NCI-H446 (cell line): ENCODE measurements around the gene PBX1.
A peak's percentile ranks its signal among the peaks of the same experiment; 100 is the strongest.

Source experiments
- DNase-seq, 2 experiments: peaks; one replicate each; lab custom pipeline; 2025; lab: John Stamatoyannopoulos, UW

The PBX1 gene

DNA sequence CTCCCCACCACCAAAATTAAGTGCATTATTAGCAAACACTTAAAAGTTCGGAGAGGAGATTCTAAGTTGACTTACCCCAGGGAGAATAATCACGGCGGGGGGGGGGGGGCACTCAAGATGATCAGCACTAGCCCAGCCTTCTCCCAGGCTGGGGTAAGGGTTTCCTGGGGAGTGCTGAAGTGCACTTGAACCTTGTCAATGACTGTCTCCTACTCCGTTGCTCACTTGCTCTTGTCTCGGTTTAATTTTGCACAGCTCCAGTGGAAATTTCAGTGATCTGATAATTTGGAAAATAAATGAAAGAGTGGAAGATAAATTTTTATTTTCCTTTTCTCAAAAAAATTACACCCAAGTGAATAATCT, 59.2 kb downstream of the PBX1 start:
- DNase-seq, result no peak

DNA sequence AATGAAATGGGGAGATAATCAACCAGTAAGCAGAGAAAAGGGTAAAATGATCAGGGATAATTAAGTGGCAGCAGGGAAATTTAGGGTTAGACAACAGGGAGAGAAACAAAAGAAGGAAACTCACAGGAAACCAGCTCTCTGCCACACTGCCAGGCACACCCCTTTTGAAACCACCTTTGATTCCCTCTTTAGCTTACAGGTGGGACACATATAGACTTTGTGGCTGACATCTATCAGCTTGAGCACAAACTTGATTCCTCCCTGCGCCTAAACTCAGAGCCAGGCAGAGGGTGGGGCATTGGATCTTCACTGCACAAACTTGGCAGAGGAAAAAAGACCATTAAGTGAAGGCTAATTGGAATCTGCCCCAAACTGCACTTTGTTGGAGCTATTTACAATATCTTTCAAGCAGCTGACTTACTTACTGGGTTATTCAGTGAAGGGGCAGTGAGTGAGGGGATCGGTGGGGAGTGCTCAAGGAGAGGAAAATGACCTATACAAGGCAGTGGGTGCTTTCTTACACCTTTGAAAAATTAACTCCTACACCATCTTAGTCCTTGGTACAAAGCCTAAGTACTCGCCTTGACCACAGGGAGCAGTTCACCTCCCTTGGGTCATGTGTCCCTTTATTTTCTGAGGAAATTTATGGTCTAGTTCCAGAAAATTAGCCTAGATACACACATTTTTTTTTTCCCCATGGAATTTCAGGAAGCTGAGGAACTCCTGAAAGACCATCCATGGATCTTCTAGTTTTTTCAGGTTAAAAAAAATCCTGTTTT, 60.2 kb downstream of the PBX1 start:
- DNase-seq, result peak; percentile 60 to 72

DNA sequence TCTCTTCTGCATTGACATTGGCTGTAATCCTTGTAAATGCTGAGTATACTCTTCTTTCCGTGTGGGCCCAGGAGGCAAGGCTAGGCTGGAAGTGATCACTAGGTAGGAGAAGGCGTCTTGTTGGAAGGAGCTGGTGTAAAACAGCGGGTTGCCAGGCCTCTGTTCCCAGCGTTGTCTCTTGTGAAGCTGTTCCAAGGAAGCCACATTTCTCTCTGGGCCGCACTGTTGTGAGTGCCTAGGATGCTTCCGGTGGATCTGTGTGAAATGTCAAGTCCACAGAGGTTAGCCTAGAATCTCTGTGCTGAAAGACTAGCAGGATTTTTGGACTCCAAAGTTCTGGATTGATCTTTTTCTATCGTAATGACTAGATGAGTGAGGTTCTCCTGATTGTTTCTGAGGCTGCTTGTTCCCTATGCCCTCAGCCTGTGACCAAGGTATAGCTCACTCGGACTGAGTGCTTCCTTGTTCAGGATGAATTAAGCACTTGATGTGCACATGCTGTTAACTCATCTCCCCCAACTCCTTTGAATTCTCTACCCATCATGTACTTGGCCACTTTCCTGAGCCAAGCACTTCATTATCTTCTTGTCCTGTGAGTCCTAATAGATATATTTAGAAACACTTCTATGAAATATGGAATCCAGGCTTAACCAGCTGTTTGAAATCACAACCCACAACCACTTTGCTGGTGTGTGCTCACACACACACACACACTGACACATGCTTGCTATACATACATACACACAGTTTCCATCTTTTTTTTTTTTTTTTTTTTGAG, 63.3 kb downstream of the PBX1 start:
- DNase-seq, result peak; percentile 65 to 71

DNA sequence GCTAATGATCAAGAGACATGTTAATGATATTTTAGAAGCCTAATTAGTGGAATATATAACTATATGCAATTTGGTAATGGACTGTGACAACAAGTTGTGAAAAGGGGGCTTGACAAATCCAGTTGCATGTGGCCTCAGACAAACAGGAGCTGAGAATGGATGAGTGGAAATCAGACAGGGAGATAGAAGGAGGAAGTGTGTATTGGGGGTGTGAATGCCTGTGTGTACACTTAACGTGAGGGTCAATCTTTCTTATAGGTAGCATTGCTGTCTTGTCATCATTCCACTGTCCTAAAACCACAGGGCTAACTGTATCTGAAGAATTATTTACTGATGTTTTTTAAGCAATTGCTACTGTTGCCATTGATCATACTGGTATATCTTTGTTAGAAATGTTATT, 64.8 kb downstream of the PBX1 start:
- DNase-seq, result no peak

DNA sequence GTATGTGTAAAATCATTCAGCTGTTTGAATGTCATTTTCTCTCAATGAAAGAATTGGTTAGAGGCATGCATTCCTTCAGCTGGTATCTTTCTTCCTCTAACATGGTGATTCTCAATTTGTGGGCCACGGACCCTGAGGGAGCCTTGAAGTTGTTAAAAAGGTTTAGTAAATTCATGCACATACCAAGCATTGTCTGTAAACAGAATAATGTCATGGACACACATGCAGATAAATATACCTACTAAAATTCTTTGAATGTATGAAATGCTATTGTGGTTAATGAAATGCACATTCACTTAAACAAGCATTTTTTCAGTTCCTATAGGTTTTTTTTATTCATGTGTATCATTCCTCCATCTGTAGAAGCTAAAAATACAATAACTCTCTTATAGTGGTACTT, 65.4 kb downstream of the PBX1 start:
- DNase-seq, result no peak

DNA sequence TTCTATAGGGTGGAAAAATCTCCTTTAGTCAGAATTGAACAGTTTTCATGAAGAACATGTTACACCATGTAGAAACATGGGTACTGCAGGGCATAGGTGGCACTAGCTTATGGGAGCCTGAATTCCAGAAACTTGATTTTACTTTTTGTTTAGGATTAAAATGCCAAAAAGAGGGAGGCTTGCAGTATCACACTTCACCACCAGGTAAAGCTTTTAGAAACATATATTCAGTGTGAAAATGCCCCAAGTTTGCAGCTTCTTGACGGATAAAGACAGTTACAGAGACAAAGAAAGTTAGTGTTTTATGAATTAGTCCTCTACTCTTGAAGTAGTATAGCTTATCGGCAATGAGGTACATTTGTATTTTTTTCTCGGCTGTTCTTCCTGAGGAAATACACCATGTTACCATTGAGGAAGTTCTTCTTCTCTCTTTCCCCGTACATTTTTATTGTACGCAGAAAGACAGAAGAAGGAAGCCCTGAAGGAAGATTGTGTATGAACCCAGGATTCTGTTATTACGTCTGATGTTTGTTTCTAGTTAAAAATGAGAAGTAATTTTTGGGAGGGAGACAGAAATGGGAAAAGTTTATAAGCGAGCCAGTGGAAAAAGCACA, 66.1 kb downstream of the PBX1 start:
- no peak for DNase-seq

DNA sequence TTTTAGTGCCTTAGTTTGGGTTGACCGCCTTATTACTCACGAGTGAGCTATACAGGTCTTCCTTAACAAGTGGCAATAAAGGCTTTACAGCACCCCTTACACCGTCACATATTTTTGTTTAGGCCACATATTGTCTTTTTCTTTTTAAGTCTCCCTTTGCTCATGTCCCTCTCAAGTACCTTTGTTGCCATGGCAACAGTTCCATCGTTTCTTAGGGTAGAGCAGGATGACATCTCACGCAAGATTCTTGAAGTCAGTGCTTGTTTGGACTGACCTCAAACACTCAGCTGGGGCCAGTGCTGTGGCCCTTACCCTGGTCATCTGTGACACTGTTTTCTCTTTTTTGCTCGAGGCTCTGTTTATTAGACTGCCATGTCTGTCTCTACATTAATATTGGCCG, 69.8 kb downstream of the PBX1 start:
- peak in 1 of 2 experiments; percentile 23 for DNase-seq

DNA sequence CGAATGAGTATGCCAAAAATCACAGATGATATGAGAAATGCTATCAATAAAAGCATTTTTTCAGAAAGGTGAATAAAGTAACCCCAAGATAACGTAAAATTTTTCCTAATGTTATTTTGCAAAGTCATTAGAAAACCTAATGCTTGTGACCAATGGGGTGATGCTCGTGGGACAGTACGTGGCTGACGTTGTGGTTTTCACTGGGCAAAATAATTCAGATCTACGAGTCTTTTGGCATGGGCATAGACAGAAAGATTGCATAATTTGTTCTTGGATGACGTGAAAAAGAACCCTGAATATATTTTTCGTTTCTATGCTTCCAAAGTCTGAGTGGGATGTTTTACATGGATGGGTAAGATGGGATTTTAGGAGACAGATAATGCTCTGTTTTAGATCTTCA, 71.0 kb downstream of the PBX1 start:
- DNase-seq, result no peak

DNA sequence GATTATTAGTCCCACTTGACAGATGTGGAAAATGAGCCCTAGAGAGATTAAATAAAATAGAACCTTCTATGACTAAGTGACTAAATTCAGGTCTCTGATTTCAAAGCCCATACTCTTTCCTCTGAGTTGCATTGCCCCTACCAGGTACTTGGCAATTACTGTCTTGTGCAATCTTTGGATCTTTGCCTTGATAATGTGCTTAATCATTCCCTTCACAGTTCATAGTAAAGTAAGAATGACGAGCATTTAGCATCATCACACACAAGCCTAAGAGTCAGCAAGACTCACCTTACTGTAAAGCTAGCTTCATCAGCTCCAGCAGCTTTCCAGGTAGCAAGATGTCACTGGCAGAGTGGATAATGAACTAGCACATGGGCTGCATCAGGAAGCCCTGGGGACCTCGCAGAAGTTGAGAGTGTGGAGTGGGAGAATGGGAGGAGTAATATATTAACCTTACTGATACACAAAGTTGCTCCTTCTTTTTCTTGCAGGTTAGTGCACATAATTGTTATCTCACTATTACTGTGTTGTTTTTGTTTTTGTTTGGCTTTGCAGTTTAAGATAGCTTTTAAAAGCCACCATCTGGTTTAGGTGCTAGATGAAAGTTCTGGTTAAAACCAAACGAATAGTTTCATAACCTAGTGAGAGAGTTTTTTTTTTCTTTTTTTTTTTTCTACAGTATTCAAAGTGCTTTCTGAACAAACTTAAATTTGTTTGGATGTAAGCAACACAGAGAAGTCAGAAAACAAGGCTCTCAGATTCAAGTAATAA, 71.8 kb downstream of the PBX1 start:
- DNase-seq, result no peak

DNA sequence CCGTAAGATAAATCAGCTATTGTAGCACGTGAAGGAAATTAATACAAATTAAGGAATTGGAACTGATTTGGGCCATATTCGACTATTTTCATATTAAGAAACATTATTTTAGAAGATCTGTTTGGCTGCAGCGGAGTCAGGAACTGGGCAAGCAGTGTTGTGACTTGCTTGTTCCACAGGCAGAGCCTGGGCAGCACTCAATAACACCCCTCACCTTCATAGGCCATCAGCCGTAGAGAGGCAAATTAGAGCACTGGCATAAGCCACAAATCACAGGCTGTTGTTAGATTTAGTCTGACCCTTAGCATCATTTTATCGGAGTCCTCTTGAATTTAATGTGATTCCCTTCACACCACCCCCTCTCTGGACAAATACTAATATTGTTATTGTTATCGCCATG, 72.8 kb downstream of the PBX1 start:
- DNase-seq, result no peak

DNA sequence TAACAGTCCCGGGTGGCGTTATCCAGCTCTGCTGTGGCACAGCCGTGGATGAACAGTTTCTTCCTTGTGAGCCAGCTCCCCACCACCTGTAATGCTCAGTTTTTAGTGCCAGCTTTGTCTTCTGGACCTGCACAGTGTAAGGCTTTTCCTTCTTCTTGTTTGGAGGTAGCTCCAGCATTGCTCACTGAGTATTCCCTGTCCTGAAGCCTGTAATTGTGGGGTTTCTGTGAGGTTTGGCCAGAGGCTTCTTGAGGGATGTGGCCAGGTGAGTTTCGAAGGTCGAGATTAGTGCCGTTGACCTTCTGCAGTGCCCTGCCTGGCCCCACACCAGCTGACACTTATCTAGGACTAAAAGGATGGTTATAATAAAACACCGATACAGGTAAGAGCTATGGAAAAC, 75.0 kb downstream of the PBX1 start:
- no peak for DNase-seq

DNA sequence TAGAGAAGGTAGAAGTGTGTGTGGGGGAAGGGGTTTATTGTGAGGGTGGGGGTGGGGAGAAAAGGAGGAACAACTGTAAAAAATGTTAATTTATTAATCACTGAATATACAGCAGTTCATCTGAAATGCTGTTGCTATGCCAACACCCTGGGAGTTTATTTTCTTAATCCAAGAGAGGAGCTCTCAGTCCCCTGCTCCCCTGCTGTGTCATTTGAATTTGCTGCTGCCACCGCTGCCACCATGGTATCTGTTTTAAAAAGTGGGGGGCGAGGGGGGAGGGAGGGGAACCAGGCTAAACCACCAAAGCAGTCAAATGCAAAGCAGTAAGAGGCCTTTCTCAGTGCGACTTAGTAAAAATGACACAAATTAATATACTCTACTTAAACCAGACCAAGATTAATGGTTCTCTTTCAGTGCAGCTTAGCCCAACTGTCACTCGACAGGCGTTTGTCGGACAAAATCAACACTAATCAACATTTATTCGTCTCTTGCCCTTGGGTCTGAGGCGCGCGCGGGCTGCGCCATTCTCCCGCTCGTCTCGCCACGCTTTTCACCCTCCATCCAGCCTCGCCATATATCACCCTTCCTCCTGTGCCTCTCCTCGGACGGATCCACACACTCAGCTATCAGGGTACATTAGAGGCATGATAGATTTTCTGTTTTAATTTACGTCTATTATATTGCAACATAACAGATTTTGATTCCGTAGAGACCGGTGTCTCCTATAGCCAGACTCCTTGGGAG, 76.2 kb downstream of the PBX1 start:
- DNase-seq, result no peak

DNA sequence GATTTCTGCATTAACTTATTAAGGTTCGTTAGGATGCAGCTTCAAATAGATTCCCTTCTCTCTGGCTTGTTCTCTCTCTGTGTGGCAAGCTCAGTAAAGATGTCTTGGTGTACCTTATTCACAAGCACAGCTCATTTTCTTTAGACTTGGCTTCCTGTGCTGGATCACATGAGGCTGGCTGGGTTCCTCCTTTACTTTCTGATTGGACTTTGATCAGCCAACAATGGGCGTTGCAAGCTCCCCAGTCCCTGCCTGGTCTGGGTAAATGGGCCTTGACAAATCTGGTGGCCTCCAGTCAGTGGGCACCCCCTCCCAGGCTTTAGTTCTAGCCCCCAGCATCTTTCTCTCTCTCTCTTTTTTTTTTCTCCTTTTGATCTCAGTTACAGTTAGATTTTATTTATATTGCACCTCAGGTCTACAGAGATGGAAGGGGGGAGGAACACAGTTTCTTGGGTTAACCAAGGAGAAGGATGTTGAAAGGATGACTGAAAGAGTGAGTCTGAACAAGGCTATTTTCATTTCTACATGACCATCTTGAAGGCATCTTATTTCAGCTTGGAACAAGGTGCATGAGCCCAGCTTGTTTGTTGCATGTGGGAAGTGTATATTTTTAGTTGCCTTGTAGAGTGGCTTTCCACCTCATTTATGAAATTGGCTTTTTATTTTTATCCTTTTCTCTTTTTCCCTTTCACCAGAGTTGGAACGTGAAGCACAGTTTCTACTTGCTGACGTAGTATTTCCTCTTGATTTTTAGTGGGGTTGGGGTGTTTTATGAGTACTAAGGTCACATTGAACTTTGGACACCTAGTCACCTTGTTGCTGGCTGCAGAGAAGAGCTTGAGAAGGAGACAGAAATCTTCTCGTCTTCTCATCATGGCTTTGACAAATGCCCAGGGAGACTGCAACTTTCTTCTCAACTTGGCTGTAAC, 77.1 kb downstream of the PBX1 start:
- DNase-seq, result peak in 1 of 2 experiments; percentile 60

DNA sequence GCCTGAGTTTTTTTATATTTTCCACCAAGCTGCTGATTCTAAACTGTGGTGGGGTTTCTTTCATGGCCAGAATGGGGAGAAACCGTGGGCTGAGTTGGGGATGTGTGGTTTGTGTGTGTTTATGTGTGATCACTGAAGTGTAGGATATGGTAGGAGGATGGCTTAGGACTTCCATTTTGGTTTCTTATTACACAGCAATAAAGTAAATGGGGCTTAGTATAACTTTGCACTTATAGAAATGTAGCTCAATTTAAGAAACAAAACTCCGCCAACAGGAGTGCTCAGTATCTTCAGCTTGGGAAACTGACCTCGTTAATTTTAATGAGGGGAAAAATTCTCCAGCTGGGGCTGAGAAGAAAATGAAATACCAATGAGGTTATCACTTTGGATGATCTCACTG, 77.8 kb downstream of the PBX1 start:
- DNase-seq, result no peak

DNA sequence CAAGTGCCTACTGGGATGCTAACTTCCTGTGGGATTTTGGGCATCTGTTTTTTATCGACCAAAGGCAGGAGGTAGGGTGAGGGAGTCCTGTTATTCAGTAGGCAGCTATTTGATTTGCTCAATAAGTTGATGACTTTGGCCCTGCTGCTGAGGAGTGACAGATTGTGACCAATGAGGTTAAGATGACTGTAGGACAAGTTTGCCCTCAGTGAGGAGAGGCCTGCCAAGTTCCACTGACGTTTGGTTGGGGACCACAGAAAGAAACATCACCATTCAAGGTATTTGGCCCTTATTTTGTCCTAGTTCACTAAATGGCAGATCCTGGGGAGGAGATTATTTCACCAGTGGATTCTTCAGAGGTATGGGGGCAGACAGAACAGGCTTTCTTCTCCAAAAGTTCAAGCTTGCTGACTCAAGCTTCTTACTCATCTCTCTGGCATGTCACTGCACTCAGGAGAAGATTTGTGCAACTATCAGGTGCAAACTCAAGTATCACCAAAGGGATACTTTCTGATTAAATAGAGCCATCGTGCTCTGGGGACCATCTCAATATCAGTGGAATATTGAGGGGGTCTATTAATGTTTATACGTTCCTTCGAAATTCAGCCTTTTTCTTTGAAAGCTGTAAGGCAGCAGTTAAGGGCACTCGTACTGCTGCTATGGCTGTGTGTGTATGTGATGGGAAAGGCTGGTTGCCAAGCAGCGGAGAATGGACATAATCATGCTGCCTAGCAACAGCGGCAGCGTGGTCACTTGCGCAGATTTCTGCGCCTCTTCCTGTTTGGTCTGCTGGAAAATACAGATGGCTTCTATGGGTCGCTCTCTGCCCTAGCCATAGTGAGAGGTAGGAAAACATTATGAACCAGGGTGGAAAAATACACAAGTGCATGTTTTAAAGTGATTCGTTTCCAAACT, 78.7 kb downstream of the PBX1 start:
- DNase-seq, result peak; percentile 61 to 79

DNA sequence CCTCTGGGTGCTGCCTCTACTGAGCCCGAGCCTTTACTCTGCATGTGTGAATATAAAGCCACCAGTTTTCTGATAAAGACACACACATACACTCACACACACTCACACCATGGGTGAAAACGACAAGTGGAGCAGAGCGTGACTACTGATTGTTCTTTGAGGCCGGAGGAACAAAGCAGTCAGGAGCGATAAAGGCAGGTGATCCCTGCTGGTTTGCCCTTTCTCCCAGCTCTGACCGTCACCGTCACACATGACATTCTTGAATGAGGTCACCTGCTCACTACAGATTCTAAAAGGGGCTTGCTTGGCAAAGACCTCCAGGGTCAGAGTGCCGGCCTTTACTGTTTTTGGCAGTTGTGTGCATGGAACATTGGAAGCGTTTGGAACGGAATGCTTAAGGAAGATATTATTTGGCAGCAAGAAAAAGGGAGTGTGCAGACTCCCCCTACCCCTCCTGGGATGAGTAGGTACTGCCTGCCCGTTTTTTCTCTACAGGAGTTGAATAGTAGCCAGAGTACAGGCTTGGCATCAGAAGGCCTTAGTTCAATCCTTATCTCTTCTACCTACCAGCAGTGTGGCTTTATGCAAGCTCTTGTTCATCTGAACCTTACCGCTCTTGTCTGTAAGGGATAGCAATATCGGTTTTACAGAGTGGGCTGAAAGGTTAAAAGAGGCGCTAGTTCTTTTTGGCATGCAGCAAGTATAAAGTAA, 79.7 kb downstream of the PBX1 start:
- peak; percentile 38 to 77 for DNase-seq

DNA sequence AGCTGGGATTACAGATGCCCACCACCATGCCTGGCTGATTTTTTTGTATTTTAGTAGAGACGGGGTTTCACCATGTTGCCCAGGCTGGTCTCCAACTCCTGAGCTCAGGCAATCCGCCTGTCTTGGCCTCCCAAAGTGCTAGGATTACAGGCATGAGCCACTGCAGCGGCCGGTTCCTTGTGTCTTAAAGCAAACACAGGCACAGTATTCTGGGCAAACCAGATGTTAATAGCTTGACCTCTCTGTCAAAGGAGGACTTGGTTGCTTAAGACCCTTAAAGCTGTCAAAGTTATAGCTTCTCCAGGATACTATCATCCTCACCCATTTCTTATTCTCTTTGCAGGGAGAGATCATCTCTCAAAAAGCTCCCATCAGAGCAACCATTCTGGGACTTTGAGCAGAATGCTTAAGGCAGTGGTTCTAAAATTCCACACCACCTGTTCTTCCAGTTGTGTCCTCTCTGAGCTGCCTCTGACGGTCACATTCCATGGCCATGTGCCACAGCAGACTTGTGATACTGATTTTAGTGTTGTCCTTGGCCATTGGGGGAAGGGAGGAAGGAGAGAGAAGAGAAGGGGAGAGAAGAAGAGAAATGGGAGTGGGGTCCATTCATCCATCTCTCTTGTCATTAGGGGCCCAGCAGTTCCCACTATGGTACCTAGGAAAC, 81.8 kb downstream of the PBX1 start:
- no peak for DNase-seq

DNA sequence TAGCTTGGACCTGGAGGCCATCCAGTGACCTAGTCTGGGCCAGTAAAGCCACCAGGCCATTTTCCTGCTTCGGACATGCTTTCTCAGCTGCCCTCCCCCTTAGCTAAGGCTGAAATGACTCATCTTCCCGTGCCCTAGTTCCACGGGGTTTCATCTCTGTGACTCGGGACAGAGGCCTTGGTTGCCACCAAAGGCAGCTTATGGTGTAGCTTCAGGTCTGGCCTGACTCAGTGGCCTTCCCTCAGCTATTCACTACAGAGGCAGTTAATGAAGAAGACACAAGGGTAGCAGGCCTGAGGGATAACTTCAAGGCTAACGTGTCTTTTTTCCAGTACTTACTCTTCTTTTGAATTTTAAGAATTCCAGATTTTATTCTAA, 82.4 kb downstream of the PBX1 start:
- DNase-seq, result no peak
